GM18861 (cell line): Measurements from ENCODE around the gene TSPAN18.
A peak's percentile ranks its signal among the peaks of the same experiment; 100 is the strongest.

Experiments
- ATAC-seq: cut with Tn5 transposase; IDR thresholded peaks from one replicate; pipeline ENCODE4 v1.9.1; 2021; ENCODE audit not compliant: unreplicated experiment

The TSPAN18 gene

GRCh38 chr11:44861849-44862557 lies 135.2 kb downstream of the TSPAN18 start:
- peak; percentile 100 for ATAC-seq

GRCh38 chr11:44862558-44863101 lies 135.9 kb downstream of the TSPAN18 start:
- no peak for ATAC-seq

GRCh38 chr11:44863231-44863630 lies 136.5 kb downstream of the TSPAN18 start:
- ATAC-seq = no peak

GRCh38 chr11:44865866-44866272 lies 139.1 kb downstream of the TSPAN18 start:
- ATAC-seq = no peak

GRCh38 chr11:44866286-44866685 lies 139.5 kb downstream of the TSPAN18 start:
- no peak for ATAC-seq

- no peak for ATAC-seq
Measured at GRCh38 chr11:44868021-44868420, 141.3 kb downstream of the TSPAN18 start.

- no peak for ATAC-seq
Measured at GRCh38 chr11:44868455-44869421, 142.0 kb downstream of the TSPAN18 start.

GRCh38 chr11:44870181-44870580 lies 143.4 kb downstream of the TSPAN18 start:
- no peak for ATAC-seq

- ATAC-seq = no peak
Measured at GRCh38 chr11:44870615-44871176, 143.9 kb downstream of the TSPAN18 start.

GRCh38 chr11:44871682-44872081 lies 144.9 kb downstream of the TSPAN18 start:
- ATAC-seq = peak; percentile 92

GRCh38 chr11:44872556-44872955 lies 145.8 kb downstream of the TSPAN18 start:
- no peak for ATAC-seq

- no peak for ATAC-seq
Measured at GRCh38 chr11:44873537-44873936, 146.8 kb downstream of the TSPAN18 start.

GRCh38 chr11:44874284-44874683 lies 147.5 kb downstream of the TSPAN18 start:
- no peak for ATAC-seq

- ATAC-seq = no peak
Measured at GRCh38 chr11:44875037-44875436, 148.3 kb downstream of the TSPAN18 start.

GRCh38 chr11:44876194-44876723 lies 149.5 kb downstream of the TSPAN18 start:
- no peak for ATAC-seq

- no peak for ATAC-seq
Measured at GRCh38 chr11:44876906-44877305, 150.1 kb downstream of the TSPAN18 start.

GRCh38 chr11:44877571-44878497 lies 151.1 kb downstream of the TSPAN18 start:
- ATAC-seq = no peak

- ATAC-seq = no peak
Measured at GRCh38 chr11:44878711-44879110, 151.9 kb downstream of the TSPAN18 start.

GRCh38 chr11:44879432-44879831 lies 152.7 kb downstream of the TSPAN18 start:
- no peak for ATAC-seq

GRCh38 chr11:44880511-44880910 lies 153.7 kb downstream of the TSPAN18 start:
- ATAC-seq = no peak
